HEK293T (cell line): ENCODE data around the gene HSD17B11.

Source experiments
- BHLHE40 ChIP-seq: fragments of 450-650 bp; IDR thresholded peaks from 2 replicates; pipeline ENCODE4 v1.6.1; 2016; ENCODE audit warnings: mild to moderate bottlenecking, moderate library complexity, borderline replicate concordance
- FOXA1 ChIP-seq: fragments of 450-650 bp; IDR thresholded peaks from 2 replicates; pipeline ENCODE4 v1.6.1; 2016; ENCODE audit warnings: mild to moderate bottlenecking
- SUZ12 ChIP-seq: fragments of 450-650 bp; IDR thresholded peaks from 2 replicates; pipeline ENCODE4 v1.6.1; 2016; ENCODE audit warnings: mild to moderate bottlenecking

GRCh38 chr4:87366521-87367162 is 24.3 kb downstream of the HSD17B11 start:
- TF ChIP-seq FOXA1 (no peak), BHLHE40 (no peak), SUZ12 (no peak)
